HG02571 (cell line): ENCODE results near the gene HSDL2.

Source experiments
- ATAC-seq: cut with Tn5 transposase; IDR thresholded peaks from one replicate; pipeline ENCODE4 v1.9.1; 2021; ENCODE audit warnings: mild to moderate bottlenecking, moderate library complexity; ENCODE audit not compliant: unreplicated experiment

HSDL2 gene

DNA sequence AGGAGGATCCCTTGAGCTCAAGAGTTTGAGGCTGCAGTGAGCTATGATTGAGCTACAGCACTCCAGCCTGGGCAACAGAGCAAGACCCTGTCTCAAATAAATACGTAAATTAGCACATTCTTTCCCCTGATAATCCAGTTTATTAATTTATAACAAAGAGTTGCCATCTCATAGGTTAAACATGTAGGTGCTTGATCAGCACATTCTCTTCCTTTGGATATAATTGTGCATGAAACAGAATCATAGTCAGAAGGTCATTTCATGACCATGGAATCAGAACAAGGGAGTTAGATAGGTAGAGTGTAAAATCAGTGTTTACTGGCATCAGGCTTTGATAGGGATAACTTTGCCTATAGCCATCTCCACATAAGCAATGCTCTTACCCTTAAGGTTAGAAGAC, 63.7 kb downstream of the HSDL2 start:
- no peak for ATAC-seq

- no peak for ATAC-seq
Measured at GRCh38 chr9:112445196-112445595, 65.3 kb downstream of the HSDL2 start.

- ATAC-seq = no peak
Measured at GRCh38 chr9:112446080-112446479, 66.2 kb downstream of the HSDL2 start.

GRCh38 chr9:112446526-112446925, 66.6 kb downstream of the HSDL2 start:
- ATAC-seq = no peak

GRCh38 chr9:112447283-112447761, 67.4 kb downstream of the HSDL2 start:
- no peak for ATAC-seq

DNA sequence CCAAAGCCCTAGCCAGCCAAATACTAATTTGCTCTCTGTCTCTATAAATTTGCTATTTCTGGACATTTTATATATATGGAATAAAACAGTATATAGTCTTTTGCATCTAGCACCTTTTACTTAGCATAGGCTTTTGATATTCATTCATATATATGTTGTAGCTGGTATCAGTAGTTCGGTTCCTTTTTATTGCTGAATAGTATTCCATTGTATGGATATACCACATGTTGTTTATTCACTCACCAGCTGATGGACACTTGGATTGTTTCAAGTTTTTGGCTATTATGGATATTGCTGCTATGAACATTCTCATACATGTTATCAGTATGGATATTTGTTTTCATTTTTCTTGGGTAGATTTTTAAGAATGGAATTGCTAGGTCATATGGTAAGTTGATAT, 82.9 kb downstream of the HSDL2 start:
- ATAC-seq = no peak

DNA sequence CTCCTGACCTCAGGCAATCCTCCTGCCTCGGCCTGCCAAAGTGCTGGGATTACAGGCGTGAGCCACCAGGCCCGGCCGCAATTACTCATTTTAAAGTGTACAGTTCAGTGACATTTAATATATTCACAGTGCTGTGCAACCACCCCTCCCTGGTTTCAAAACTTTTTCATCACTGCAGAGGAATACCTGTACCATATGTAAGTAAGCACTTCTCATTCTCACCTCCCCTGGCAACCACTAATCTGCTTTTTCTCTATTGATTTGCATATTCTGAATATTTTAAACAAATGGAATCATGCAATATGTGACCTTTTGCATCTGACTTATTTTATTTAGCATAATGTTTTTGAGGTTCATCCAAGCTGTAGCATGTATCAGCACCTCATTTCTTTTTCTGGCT, 85.4 kb downstream of the HSDL2 start:
- no peak for ATAC-seq

GRCh38 chr9:112472996-112473395, 93.1 kb downstream of the HSDL2 start:
- no peak for ATAC-seq

DNA sequence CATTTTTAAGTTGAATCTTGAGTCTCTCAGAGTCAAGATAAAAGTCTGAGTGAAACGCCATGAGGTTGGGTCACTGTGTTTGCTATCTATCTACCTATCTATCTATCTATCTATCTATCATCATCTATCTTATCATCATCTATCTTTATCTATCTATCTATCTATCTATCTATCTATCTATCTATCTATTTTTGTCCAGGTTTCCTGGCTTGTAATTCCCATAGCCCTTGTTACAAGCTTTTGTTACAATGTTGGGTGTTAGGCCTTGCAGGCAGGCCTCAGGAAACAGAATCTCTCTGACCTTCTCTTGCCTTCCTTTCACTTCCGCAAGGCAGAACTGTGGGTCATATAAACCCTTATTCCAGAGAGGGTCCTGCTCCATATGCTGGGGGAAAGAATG, 94.1 kb downstream of the HSDL2 start:
- no peak for ATAC-seq

GRCh38 chr9:112475318-112475717, 95.4 kb downstream of the HSDL2 start:
- ATAC-seq = no peak

GRCh38 chr9:112477330-112477729, 97.4 kb downstream of the HSDL2 start:
- no peak for ATAC-seq

DNA sequence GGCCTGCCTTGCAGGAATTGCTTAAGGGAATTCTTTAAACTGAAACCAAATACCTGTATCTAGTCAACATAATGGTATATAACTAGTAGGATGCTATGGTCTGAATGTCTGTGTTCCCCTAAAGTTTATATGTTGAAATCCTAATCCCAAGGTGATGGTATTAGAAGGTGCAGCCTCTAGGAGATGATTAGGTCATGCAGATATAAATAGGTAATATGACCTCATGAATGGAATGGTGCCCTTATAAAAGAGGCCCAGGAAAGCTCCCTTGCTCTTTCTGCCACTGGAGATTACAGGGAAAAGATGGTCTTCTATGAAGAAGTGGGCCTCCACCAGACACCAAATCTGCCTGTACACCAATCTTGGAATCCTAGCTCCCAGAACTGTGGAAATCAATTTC, 99.3 kb downstream of the HSDL2 start:
- ATAC-seq = no peak

- ATAC-seq = no peak
Measured at GRCh38 chr9:112484607-112485006, 104.7 kb downstream of the HSDL2 start.

- ATAC-seq = no peak
Measured at GRCh38 chr9:112485574-112485973, 105.7 kb downstream of the HSDL2 start.

GRCh38 chr9:112486221-112487007, 106.5 kb downstream of the HSDL2 start, which contains the start of gene KIAA1958:
Gene KIAA1958 (plus strand): TSS chr9:112486827. CDS start chr9:112574081, 87,254 bp downstream.
- ATAC-seq = peak; percentile 87

GRCh38 chr9:112487008-112487798, 107.3 kb downstream of the HSDL2 start:
- peak; percentile 41 for ATAC-seq

DNA sequence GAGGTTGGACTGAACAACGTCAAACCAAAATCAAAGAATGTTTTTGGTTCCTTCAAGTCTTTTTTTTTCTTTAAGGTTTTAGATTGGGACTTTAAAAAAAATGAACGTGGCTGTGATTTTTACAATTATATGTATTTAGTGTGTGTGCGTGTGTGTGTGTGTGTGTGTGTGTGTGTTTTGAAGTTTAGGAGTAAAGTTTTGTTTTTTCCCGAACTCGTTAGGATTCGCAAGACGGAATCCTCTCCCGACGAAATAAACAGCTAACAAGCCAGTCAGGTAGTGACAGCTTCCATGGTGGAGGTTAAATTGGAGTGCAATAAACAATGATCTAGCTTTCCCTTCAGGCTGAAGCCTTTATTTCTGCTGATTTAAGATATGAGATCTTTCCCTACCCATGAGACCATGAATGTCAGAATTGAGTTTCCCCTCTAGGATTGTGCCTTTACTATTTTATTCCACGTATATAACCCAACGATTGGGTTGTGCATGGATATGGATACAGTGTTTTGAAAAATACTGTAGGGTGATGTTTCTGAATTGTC, 108.0 kb downstream of the HSDL2 start:
- no peak for ATAC-seq

- ATAC-seq = no peak
Measured at GRCh38 chr9:112489039-112489546, 109.2 kb downstream of the HSDL2 start.

DNA sequence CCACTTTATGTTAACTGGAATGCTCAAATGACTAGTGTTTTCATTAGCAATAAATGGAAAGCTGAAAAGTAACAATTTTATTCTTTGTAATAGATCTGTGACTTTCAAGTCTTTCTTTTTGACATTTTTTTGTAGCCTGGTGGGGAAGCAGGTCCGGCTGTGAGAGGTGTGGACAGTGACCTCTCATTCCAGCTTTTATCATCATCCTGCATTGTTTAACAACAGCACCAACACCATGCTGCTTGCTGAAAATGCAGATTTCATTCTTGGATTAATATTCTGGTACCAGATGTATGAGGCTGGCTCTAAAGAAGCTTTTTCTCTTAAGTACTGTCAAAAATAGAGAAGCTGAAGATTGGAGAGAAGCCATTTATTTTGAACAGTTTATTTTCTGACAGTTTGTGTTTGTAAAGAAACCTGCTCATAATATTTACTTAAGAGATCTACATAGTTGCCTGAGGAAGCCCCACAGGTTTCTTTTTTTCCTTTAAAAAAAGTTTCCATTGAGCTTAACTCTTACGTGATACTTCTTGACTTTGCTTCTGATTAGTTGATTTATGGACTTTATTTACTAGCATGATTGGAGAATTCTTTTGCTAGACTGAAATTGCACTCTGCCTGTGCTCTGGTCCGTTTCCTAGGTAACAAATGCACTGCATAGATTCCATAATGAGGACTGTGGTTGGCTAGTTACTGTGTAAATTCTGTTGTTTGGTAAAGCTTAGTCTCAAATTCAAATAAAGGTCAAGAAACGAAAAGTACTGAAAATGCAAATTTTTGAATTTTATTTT, 110.2 kb downstream of the HSDL2 start:
- ATAC-seq = no peak

GRCh38 chr9:112493393-112494137, 113.7 kb downstream of the HSDL2 start:
- no peak for ATAC-seq
